H7 (cell line): ENCODE data around the gene SINHCAF. TPM values are rescaled to one million over a fixed set of nuclear protein-coding genes. Genes with fewer than 3 reads are reported as not detected.
"Not testable (repeated sequence)": the region's sequence is repeated elsewhere in the genome, so short reads cannot be mapped to it uniquely, and the experiment has no call there.

Experiments used
- DNase-seq: peaks from one replicate; pipeline ENCODE4 v3.0.0; 2012
- H3K27me3 ChIP-seq: 2 replicates; pipeline ENCODE4 v1.6.0; 2011; ENCODE audit warnings: mild to moderate bottlenecking, low read length; ENCODE audit not compliant: control insufficient read depth, insufficient read depth
- H3K36me3 ChIP-seq: replicated peaks from 2 replicates; pipeline ENCODE4 v1.5.1; 2011; ENCODE audit warnings: low read length; ENCODE audit not compliant: control insufficient read depth, insufficient read depth
- H3K4me3 ChIP-seq: 2 replicates; pipeline ENCODE4 v1.5.1; 2011; ENCODE audit warnings: low read depth, mild to moderate bottlenecking, control low read depth, low read length, moderate library complexity; ENCODE audit not compliant: insufficient read depth
- total RNA-seq: library from RNA; depleted of rRNA; stranded (reverse); fragments of >200 nt; shearing (Covaris generic); gene quantifications from 2 replicates; pipeline ENCODE4 v1.2.3, GENCODE V29; 2014; rRNA removed

Gene SINHCAF, protein sequence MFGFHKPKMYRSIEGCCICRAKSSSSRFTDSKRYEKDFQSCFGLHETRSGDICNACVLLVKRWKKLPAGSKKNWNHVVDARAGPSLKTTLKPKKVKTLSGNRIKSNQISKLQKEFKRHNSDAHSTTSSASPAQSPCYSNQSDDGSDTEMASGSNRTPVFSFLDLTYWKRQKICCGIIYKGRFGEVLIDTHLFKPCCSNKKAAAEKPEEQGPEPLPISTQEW
- 265 and 349 TPM in 2 replicates for total RNA-seq

DNA sequence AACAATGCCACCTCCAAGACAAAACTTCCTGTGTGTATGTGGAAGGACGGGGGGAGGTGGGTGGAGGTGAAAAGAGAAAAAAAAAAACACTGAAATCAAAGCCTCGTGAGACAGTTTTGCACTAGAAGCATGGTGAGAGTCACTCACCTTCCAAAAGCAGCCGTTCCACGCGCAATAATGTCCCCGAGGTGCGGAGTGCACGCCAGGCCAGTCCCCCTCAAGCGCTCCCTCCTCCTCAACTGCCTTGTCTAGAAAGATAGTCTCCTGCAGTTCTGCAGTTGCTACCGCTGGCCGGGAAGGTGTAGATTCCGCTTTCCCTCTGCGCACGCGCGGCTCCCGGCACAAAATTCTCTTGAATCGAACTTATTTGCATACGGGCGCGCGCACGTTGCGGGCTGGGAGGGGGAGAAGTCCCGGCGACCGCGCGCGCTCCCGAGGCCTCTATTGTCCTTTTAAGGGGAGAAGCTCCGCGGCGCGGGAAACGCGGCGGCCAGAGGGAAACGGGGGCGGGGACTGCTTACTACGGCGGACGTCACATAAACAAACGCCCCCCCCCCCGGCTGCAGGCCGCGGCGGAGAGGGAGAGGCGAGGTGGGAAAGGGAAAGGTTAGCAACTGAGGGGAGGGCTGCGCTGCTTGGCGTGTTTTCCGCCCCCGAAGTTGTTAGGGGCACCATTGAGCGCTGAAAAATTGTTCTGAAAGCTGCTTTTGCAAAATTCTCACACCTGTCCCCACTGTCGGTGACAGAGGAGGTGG is at the start of gene SINHCAF:
Gene SINHCAF (minus strand): TSS at position 274 of the 755 bp plus-strand sequence. CDS start 27,946 bp downstream, outside the sequence.
- Histone ChIP-seq H3K27me3 (no peaks in the 10 kb centered on the region), H3K4me3 (peak within 1 kb of the TSS; percentile 98), H3K36me3 (no peaks in the 10 kb centered on the region)
- DNase-seq = peak; percentile 97

DNA sequence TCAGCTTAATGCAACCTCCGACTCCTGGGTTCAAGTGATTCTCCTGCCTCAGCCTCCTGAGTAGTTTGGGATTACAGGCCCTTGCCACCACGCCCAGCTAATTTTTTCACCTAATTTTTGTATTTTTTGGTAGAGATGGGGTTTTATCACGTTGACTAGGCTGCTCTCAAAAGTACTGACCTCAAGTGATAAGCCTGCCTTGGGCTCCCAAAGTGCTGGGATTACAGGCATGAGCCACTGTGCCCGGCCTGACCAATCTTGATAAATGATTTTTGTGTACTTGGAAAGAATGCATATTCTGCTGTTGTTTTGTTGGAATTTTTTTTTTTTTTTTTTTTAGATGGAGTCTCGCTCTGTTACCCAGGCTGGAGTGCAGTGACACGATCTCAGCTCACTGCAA is 49.5 kb upstream of the SINHCAF start:
- not testable (repeated sequence) for DNase-seq, H3K4me3 ChIP-seq, H3K36me3 ChIP-seq, H3K27me3 ChIP-seq

DNA sequence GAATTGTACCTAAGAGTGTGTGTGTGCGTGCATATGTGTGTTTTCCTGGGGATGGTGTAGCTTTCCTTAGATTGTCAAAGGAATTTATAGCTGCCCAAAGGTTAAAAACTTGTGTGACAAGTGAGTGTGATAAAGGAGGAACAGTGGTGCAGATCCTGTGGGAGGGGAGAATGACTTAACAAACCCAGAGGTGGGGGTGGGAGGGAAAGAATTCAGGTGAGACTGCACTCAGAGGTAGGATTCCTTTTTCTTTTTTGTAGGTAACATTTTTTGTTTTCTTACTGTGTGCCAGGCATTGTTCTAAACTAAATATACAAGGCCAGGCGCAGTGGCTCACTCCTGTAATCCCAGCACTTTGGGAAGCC is 45.3 kb upstream of the SINHCAF start:
- DNase-seq = peak; percentile 34
- no peaks in the 10 kb centered on the region for H3K36me3 ChIP-seq
- no peaks in the 10 kb centered on the region for H3K27me3 ChIP-seq
- H3K4me3 ChIP-seq = peak overlapping the region; percentile 29

DNA sequence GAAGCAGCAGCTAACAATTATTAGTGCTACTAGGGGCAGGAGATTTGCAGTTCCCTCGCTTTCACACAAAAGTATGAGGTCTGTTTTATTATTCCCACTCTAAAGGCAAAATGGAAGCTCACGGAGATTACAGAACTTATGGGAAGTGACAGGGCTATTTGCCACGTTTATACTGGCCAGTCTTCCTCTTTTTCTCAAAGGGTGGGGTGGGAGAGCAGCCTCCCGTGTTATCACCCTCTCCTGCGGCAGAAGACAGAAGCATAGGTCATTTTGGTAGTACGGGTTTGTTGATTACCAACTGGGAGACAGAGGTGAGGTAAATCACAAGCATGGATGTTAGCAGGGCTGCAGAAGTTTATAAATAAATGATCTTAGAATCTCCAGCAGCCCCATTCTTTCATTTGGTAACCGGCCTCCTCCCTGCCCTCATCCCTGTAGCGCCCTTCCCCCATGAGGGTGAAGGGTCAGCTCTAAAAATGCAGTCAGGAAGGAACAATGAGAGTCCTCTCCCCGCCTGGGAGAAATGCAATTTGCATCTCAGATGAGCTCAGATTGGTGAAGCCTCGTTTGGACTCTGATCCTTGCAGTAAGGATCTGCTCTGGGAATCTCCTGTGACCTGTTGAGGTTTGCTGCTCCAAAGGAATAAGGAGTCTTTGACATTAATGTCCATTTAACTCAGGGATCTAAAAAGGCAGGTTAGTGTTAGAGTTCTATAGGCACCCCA is 44.7 kb upstream of the SINHCAF start:
- no peaks in the 10 kb centered on the region for H3K36me3 ChIP-seq
- H3K4me3 ChIP-seq = peak overlapping the region; percentile 29
- no peaks in the 10 kb centered on the region for H3K27me3 ChIP-seq
- peak; percentile 77 for DNase-seq

DNA sequence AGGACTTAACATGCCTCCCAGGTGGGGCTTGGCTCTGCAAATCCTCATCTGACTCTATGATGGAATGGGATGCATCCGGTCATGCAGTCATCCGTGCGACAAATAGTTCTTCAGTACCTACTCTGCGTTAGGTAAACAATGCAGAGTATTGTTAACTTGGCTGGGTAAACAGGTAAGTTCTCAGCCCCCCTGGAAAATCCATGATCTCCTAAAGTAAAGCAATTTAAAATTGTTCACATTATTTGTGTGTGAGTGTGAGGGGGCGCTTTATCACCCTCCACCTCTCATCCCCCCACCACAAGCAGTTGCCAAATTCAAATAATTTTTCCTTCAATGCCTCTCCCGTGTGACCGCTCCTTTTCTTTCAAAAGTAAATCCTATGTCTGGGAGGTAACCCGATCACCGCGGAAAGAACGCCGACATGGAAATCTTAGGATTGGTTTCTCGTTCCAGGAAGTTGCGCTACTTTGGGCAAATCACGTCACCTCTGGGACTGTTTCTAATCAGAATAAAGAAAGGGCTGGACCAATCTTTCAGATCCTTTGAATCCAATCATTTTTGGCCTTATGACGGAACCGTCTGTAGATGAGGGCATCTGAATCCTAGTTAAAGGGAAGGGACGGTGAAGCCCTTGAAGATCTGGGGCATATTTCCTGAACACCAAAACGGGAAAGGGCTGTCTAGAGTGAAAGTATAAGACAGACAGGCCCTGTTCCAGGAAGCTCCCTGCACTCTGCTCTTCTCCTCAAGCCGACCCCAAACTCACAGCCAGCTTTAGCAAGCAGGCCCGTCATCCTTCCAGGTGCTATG is 44.0 kb upstream of the SINHCAF start:
- Histone ChIP-seq H3K4me3 (0 out of 2 replicates have a peak overlapping the region, but pooled peaks have one; percentile 2), H3K36me3 (no peaks in the 10 kb centered on the region), H3K27me3 (no peaks in the 10 kb centered on the region)
- DNase-seq = peak; percentile 24

DNA sequence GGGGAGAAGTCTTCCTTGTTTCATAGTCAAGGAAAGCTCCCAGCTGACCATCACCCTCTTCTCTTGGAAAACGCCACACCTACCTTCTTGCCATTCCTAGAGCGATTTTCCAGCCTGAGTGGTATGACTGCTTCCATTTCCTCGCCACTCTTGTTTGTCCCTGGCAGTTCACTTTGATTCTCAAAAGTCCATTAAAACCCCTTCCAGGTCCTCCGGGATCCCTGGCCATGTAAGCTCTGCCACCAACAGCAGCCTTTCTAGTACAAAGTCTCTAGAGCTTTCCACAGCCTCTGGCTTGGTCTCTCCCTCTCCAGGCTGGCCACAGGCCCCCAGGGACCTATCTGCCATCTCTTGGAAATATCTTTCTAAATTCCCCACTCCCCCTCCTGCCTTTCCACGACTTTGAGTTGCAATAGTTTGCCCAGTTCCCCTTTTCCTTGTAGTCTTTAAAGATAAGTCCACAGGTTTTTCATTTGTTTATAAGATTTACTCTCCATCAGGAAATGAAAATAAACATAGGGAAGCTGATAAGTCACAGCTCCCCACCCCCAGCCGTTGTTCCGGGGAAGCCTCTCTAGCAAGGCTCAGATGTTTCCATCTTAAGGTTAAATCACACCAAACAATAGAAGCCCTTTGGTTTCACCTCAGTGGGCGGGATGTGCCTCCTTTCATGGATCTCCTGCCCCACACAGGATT is 42.9 kb upstream of the SINHCAF start:
- peak; percentile 29 for DNase-seq
- H3K4me3 ChIP-seq = no peak overlapping the region
- no peaks in the 10 kb centered on the region for H3K36me3 ChIP-seq
- H3K27me3 ChIP-seq = no peaks in the 10 kb centered on the region

DNA sequence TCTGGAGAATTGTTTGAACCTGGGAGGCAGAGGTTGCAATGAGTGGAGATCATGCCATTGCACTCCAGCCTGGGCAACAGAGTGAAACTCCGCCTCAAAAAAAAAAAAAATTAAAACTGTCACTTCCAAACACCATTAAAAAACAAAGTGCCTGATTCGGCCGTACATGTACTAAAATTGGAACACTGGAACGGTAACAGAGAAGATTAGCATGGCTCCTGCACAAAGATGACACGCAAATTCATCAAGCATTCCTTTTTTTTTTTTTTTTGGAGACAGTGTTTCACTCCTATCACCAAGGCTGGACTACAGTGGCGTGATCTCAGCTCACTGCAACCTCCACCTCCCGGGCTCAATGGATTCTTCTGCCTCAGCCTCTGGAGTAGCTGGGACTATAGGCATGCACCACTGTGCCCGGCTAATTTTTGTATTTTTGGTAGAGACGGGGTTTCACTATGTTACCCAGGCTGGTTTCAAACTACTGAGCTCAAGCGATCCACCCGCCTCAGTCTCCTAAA is 40.2 kb upstream of the SINHCAF start:
- Histone ChIP-seq H3K36me3 (no peaks in the 10 kb centered on the region), H3K27me3 (no peaks in the 10 kb centered on the region), H3K4me3 (no peak overlapping the region)
- no peak for DNase-seq

DNA sequence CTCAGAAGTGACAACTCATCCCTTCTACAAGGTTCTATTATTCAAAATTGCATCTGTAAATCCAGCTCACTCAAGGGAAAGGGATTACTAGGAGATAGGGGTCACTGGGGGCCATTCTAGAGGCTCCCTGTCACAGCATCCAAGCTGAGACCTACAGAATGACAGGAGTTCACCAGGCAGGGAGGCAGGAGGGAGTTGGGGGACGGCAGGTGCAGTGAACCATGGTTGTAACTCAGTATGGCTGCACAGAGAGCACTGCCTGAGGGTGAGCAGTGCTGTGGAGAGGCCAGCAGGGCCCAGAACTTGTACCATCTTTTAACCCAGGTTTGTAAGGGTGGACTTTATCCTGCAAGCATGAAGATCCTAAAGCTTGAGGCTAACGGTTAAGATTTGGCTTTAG is 37.9 kb upstream of the SINHCAF start:
- DNase-seq = peak; percentile 6
- no peaks in the 10 kb centered on the region for H3K27me3 ChIP-seq
- no peaks in the 10 kb centered on the region for H3K36me3 ChIP-seq
- no peak overlapping the region for H3K4me3 ChIP-seq

DNA sequence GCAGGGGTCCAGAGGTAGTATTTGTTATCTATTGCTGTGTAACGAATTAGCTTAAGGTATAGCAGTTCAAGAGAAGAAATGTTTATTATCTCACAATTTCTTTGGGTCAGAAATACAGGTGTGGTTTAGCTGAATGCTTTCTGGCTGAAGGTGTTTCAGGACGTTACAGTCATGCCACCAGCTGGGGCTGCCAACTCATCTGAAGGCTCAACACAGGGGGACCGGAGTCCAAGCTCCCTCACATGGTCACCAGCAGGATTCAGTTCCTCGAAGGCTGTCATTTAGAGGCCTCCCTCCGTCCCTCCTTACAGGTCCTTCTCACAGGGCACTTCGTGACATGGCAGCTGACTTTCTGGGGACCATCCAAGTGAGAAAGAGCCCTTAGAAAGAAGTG is 37.5 kb upstream of the SINHCAF start:
- Histone ChIP-seq H3K36me3 (no peaks in the 10 kb centered on the region), H3K4me3 (no peak overlapping the region), H3K27me3 (no peaks in the 10 kb centered on the region)
- DNase-seq = peak; percentile 11

DNA sequence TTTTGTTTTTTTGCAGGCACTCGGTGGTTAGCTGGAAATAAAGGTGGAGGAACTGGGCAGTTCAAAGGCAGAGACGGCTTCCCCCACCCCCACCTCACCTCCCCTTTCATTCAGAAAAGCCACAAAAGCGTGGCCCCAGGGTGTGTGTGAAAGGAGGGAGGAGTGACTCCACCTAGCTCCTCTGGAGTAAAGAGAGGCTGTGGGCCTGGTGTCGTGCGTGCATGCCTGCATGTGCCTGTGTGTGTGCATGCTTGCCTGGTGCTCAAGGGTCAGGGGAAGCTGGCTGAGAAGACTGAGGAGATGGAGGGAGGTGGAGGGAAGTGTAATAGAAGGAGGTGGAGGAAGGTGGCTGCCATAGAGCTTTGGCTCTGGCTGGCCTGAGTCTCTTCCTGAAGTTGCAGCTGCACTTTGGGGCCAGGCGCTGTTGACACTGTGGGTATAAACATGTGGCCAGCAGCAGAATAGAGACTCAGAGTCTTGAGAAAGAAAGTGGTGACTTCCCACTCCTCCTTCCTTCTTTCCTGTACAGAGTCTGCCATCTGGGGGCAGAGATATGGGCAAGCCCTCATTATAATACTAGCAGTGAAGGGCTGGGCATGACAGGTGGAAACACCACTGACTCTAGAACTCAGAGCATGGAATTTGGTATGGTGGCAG is 36.9 kb upstream of the SINHCAF start:
- Histone ChIP-seq H3K36me3 (no peaks in the 10 kb centered on the region), H3K4me3 (no peak overlapping the region), H3K27me3 (no peaks in the 10 kb centered on the region)
- peak; percentile 63 for DNase-seq

DNA sequence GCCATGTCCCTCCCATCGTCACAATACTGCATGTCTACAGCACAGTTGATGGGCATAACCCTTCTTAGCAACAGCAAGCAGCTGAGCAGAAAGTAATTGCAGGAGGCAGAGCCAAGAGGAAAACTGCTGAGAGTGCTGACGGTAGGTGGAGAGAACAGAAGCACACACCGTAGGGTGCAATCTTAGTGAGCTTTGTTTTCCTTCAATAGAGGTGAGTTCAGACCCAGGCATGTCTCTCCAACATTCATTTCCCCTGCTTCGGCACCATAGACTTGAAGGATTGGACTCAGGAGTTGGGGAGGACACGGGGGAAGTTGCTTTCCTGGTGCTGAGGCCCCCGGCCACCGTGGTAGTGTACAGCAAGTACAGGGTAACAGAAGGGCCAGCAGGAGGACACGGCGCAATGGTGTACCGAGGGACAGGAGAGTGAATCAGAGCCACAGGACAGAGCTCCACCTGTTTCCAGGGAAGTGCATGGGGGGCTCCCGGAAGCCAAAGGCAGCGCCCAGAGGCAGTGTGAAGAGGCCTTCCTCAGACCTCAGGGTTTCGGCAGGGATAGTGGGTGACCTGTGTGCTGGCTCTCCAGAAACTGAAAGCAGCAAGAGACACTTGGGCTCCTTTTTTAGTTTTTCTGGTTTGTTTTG is 36.3 kb upstream of the SINHCAF start:
- Histone ChIP-seq H3K36me3 (no peaks in the 10 kb centered on the region), H3K4me3 (no peak overlapping the region), H3K27me3 (no peaks in the 10 kb centered on the region)
- DNase-seq = peak; percentile 60

DNA sequence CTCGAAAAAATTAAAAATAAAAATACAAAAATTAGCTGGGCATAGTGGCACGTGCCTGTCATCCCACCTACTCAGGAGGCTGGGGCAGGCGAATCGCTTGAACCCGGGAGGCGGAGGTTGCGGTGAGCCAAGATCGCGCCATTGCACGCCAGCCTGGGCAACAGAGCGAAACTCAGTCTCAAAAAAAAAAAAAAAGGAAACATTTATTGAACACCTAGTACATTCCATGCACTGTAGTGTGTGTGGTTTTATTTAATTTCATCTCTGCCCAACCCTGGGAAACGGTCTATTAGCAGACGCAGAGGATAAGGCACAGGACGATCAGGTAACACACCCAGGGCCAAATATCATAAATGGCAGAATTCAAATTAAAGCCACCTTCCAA is 35.8 kb upstream of the SINHCAF start:
- Histone ChIP-seq H3K4me3 (no peak overlapping the region), H3K27me3 (no peaks in the 10 kb centered on the region), H3K36me3 (no peaks in the 10 kb centered on the region)
- no peak for DNase-seq

DNA sequence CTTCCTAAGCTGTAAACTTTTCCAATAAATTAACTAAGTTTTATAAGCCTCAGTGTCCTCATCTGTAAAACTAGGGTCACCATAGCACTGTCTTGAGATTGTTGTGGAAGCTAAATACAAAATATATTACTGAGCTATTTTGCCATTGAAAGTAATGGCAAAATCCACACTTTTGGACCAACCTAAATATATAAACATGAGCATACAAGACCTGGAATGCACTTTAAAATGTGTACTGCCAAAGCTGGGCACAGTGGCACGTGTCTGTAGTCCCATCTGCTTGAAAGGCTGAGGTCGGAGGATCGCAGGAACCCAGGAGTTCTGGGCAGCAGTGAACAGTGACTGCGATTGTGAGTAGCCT is 29.8 kb upstream of the SINHCAF start:
- DNase-seq = no peak
- Histone ChIP-seq H3K4me3 (no peak overlapping the region), H3K36me3 (no peaks in the 10 kb centered on the region), H3K27me3 (no peaks in the 10 kb centered on the region)
